ENCODE results near the gene MKLN1. TPM values are rescaled to one million over a fixed set of nuclear protein-coding genes. Genes with fewer than 3 reads are reported as not detected.

Gene MKLN1
- polyA plus RNA-seq, 2 of the 4 experiments (the other 2 are of a cell fraction): 39.6 to 84.5 TPM

GRCh38 chr7:131536361-131536849 is 208.7 kb downstream of the MKLN1 start:
- ATAC-seq (no peak), FAIRE-seq (no peak), DNase-seq (ENCODE audit: low read depth in 1 of 2, low spot score in 1 of 2) (no peak)
- ChIA-PET CTCF (interaction anchor here (0.9 to 5.6 kb wide), 4 partner anchors 10 to 152 kb away, joined by 3 to 30 read pairs (median 17); no protein-coding TSS in a partner anchor), POLR2A (no interaction called here)
- TF ChIP-seq TP53 (CRISPR knock-in tag; IDR thresholded peaks at IDR 0.05): no peak
- TF ChIP-seq HEYL (CRISPR knock-in tag; IDR thresholded peaks at IDR 0.05): no peak
- no peak for TF ChIP-seq HDAC2 (IDR thresholded peaks at IDR 0.05)
- no peak for TF ChIP-seq NFE2L2 (conservative IDR thresholded peaks at IDR 0.05; ENCODE audit: low read length)
- Histone ChIP-seq H3K4me3 (no peak overlapping the region), H3K9me3 (no peaks in the 10 kb centered on the region), H3K4me2 (no peak overlapping the region), H3K4me1 (peaks cover 37% of the 10 kb centered on the region), H3K27ac (peak overlapping the region in 1 of 2 experiments; percentile 27; a peak in 1 of 6 replicates)
- WGBS (ENCODE audit: missing lambda C conversion rate): 90% methylated on average over 7 of the region's 7 CpGs

- H3K27ac ChIP-seq: peak overlapping the region; percentile 65 to 86
- FAIRE-seq (no peak), ATAC-seq (no peak), DNase-seq (ENCODE audit: low read depth in 1 of 2, low spot score in 1 of 2) (no peak)
- WGBS (ENCODE audit: missing lambda C conversion rate): 88% methylated on average over 12 of the region's 12 CpGs
- peak overlapping the region; percentile 42; the same call in 2 of the 3 replicates for H3K4me2 ChIP-seq
- ChIA-PET CTCF (interaction anchor here (2.4 to 5.6 kb wide), 5 partner anchors 9 to 151 kb away, joined by 7 to 30 read pairs (median 17); no protein-coding TSS in a partner anchor), POLR2A (no interaction called here)
- H3K4me1 ChIP-seq: peaks cover 37% of the 10 kb centered on the region
- TF ChIP-seq MAFK (IDR thresholded peaks at IDR 0.05; ENCODE audit: partially characterized antibody) (no peak), SMC3 (IDR thresholded peaks at IDR 0.05) (no peak), HMGXB4 (CRISPR knock-in tag; IDR thresholded peaks at IDR 0.05; ENCODE audit: borderline replicate concordance) (no peak), JUN (IDR thresholded peaks at IDR 0.05) (no peak), EHMT2 (IDR thresholded peaks at IDR 0.05; ENCODE audit: low read depth) (no peak), POLR2A (IDR thresholded peaks at IDR 0.05; ENCODE audit: low read length) (no peak), ZC3H11A (IDR thresholded peaks at IDR 0.05) (no peak), HEYL (CRISPR knock-in tag; IDR thresholded peaks at IDR 0.05) (no peak), RARB (CRISPR knock-in tag; IDR thresholded peaks at IDR 0.05) (no peak), JUNB (IDR thresholded peaks at IDR 0.05) (no peak), CTCF (IDR thresholded peaks at IDR 0.05) (no peak), MYC (IDR thresholded peaks at IDR 0.05; ENCODE audit: borderline replicate concordance, low read length) (no peak), ZSCAN20 (CRISPR knock-in tag; IDR thresholded peaks at IDR 0.05) (no peak), CBX8 (IDR thresholded peaks at IDR 0.05) (no peak)
- TF ChIP-seq, protein P1, sequence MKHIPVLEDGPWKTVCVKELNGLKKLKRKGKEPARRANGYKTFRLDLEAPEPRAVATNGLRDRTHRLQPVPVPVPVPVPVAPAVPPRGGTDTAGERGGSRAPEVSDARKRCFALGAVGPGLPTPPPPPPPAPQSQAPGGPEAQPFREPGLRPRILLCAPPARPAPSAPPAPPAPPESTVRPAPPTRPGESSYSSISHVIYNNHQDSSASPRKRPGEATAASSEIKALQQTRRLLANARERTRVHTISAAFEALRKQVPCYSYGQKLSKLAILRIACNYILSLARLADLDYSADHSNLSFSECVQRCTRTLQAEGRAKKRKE (CRISPR knock-in tag; IDR thresholded peaks at IDR 0.05; ENCODE audit: low read depth): no peak
- TF ChIP-seq, protein P2, sequence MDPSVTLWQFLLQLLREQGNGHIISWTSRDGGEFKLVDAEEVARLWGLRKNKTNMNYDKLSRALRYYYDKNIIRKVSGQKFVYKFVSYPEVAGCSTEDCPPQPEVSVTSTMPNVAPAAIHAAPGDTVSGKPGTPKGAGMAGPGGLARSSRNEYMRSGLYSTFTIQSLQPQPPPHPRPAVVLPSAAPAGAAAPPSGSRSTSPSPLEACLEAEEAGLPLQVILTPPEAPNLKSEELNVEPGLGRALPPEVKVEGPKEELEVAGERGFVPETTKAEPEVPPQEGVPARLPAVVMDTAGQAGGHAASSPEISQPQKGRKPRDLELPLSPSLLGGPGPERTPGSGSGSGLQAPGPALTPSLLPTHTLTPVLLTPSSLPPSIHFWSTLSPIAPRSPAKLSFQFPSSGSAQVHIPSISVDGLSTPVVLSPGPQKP (IDR thresholded peaks at IDR 0.05; ENCODE audit: low read depth, low read length): no peak
- no peaks in the 10 kb centered on the region for H3K9me3 ChIP-seq
- no peak overlapping the region for H3K4me3 ChIP-seq
Observed at GRCh38 chr7:131537571-131537978, 209.9 kb downstream of the MKLN1 start.
